T-helper 22 cell (primary cell): ENCODE data around the gene PCCA.

Experiments
- DNase-seq: peaks from one replicate; pipeline ENCODE4 v3.0.0-alpha.2; 2020; ENCODE audit warnings: low read depth

Gene PCCA

DNA sequence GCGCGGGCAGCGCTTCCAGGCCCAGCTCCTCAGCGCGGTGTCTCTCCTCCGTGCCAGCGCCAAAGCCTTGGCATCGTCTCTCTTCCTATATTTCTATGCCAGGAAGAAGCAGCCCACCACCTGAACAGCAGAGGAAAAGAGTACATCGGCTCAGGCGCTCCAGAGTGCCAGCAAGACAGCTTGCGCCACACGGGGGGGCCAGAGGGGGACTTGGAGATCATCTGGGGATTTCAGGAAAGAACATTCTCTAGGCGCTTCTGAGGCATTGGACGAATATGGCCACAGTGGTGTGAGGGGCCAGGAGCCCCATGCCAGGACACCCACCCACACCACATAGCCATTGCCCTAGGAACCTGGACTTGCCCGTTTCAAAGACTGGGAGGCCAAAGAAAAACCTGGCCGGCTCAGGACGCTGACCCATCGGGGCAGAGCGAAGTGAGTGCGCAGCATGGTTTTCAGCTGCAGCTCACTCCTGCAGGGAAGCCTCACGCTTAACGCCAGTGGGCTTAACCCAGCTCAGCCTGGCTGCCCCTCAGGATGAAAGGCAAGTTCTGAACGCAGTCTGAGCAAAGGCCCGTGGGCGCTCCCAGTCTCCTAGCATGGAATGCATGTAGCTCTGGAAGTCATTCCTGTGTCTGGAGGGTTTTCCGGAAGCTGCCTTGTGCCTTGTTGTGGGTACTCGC is 437.6 kb downstream of the PCCA start:
- no peak for DNase-seq

DNA sequence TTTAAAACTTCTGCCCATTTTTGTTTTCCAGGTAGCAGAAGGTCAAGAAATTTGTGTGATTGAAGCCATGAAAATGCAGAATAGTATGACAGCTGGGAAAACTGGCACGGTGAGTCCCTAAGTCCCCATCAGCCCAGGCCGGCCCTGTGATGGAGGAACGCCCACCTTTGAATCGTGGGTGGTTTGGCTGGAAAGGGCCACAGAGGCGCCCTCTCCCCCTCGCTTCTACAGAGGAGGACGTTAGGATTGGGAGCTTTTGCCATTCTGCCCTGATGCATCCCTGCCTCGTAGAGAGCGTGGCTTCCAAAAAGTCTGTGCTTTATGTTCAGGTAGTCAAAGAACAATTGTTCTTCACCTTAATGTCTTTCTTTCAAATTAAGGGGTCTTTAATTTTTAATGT is 438.8 kb downstream of the PCCA start:
- no peak for DNase-seq

- no peak for DNase-seq
Measured at GRCh38 chr13:100528353-100528752, 439.5 kb downstream of the PCCA start.

DNA sequence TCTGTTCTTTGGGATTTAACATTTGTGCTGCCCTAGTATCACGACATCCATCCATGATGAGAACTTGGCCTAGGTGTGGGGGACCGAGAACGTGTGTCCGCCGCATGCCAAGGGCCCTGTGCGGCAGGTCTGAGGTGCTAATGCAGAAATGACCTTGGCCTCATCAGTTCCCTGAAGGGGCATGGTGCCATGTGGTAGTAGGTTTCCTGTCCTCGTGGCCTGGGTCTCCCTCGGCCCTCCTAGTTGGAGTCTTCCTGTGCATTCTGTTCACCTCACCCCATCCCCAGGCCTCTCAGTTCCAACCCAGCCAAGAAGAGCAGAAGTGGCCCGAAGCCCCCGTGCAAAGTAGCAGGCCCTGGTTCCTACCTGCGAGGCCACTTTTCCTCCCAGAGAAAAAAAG is 439.9 kb downstream of the PCCA start:
- DNase-seq: no peak

- DNase-seq: no peak
Measured at GRCh38 chr13:100529666-100530377, 440.9 kb downstream of the PCCA start.

DNA sequence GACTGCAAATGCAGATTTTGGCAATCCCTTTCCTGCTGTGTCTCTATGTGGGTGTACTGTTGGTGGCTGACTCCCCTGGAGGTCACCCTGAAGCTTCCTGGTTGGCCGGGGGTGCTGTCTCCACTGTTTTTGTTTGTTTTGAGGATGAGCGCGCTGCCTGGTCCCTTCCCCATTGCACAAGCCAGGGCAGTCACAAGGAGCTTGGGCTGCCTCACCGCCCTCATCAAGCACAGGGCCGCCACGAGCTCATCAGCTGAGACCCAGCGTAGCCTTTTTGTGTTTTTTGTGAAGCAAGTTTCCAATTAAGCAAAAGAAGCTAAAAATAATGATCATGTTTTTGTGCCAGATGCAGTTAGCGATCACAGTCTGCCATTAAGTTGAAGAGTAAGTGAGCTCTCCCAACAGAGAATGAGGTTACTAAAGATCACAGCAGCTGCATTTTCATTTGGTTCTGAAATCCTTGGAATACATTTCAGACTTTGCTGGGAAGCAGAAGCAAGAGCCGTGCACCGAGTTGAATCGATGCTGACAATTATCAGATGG is 441.8 kb downstream of the PCCA start:
- no peak for DNase-seq

DNA sequence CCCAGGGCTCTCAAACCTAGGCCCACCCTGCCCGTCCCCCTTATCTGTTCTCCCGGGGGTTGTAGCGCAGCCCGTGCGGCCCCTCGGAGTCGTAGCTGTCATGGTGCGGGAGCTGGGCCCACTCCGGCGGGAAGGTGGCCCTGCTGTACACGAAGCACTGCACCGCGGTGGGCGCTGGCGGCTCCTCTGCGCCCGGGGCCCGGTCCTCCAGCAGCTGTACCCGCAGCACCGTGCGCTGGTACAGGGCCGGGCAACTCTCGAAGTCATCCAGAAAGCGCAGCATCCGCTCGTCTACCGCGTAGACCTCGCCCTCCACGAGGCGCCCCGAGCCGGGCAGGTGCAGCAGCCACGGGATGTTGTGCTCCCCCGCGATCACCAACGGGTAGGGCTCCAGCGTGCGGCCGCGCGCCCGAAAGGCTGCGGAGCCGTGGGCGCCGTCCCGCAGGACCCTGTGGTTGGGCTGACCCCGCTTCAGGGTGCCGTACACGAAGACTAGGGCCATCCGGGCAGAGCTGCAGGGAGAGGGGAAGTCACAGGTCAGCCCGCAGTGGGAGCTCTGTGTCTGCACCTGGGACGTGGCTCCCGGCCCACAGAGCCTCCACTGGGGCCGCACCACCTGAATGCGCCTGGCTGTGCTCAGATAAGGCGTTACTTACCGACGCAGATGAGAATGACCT is 443.3 kb downstream of the PCCA start:
- DNase-seq: no peak

DNA sequence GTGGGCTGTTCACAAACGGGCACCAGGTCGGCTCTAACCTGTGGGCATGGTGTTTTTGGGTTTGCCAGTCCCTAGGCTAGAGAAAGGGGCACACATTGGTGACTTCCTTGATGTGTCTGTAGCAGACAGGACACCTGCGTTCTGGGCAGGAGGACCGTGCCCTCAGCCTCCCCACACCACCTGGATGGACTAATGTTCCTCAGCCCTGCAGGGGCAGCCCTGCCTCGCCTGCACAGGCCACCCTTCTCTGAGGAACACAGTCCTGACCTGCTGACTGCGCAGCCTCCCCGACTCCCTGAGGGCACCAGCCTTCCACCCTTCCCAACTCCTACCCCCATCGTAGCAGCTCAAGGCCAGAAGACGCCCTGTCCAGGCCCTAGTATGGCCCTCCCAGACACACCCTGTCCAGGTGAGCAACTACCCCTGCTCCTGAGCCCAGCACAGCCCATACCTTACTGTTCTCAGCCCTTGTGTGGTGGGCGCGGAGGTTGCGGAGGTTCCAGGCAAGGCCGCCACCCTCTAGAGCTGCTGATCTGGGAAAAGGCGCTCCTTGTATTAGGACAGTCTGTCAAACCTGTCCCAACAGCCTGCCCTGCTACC is 444.0 kb downstream of the PCCA start:
- no peak for DNase-seq

DNA sequence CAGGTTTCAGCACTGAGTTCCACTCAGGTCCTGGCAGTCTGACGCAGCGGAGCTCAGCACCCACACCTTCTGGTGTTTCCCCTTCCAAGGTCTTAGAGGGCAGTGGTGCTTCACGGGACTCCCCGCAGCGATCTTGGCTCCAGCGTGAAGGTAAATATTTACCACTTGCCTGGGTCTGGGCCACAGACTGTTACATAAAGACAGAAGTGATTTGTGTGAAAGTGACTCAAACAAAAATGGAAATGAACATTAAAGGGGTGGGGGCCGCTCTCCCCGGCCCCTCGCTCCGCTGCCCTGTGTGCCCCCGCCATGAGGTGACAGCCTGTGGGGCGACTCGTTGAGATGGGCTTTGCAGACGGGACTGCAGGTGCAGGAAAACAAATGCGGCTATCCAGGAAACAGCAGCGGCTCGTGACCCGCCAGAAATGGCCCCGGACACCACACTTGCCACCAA is 444.7 kb downstream of the PCCA start:
- DNase-seq: no peak

- DNase-seq: no peak
Measured at GRCh38 chr13:100534147-100534843, 445.4 kb downstream of the PCCA start.

DNA sequence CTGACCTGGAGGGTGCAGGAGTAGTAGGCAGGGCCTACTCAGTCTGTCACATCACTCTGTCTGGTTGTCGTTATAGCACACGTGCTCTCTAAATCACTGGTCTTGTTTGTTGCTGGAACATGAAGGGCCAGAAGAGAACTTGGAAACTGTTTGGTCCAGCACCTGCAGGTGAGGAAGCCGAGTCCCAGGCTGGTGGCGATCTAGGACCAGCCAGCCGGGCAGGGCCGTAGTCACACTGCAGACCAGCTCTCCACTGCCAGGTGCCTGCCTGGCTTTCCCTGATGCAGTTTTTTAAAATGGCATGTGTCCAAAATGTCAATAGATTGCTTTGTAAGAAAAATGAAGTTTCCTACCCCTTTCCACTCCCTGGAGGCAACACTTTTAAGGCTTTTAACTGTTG is 446.0 kb downstream of the PCCA start:
- no peak for DNase-seq

DNA sequence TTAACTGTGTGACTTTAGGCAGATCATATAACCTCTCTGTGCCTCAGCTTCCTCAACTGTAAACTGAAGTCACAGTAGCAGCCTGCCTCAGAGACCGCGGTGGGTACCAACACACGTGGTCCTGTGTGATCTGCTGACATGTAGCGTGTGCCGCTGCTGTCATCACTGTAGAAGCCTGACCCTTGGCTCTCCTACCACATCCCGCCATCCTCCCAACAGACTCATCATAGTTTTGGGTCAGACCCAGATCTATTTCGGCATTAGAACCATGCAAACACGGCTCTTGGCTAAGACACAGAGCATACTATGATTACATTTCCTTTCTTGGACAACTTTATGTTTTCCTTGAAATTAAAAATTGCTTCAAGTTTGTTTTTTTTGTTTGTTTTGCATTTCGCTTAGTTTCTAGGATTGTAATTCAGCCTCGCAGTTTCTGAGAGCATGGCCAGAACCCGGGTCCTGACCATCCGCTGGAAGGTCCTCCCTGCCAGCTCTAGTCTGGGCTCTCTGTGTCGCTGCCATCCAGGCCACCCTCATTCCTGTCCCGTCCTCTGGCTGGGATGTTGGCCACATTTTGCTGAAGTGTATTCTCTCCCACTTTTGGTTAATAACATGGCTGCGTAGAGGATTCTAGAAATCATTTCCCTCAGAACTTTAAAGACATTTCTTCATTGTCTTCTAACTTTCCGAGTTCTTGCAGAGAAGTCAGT is 446.7 kb downstream of the PCCA start:
- no peak for DNase-seq

DNA sequence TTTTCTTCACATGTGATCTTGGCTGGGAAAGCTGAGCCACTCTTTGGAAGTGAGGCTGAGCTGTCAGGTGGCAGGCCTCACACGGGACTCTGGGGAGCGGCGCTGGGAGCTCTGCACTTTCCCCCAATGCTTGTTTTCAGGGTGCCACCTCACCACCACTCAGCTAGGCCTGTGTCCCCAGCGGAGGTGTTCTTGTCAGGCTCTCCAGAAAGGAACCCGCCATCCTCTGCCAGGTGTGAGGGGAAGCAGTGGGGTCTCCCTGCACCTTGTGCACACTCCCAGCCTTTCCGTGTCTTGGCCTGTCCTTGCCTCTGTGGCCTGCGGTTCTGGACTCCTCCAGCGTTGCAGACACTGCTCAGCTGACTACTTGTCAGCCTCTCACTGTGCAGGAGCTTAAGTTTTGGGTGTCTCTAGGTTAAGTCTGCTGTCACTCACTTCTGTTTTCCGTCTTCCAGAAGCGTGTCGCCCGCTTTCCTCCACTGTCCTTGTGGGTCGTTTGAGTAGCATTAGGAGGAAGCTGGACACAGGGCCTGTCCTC is 447.8 kb downstream of the PCCA start:
- DNase-seq: no peak

DNA sequence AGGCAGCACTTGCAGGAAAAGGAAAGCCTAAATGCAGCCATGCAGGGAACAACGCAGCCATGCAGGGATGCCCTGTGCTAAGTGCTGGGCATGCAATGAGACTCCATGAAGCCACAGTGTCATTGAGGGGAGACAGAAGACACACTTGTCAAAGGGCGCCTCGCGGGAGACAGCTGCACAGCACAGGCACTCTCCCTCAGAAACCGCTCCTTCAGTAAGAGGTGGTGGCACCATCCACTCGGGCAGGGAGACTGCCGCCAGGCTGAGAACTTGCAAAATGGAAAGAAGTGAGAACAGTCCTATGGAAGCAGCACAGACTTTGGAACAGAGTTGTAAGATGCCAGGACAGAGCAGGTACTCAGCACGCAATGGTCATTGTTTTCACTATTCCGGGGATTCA is 448.6 kb downstream of the PCCA start:
- no peak for DNase-seq

GRCh38 chr13:100537951-100538462 is 449.1 kb downstream of the PCCA start:
- no peak for DNase-seq

DNA sequence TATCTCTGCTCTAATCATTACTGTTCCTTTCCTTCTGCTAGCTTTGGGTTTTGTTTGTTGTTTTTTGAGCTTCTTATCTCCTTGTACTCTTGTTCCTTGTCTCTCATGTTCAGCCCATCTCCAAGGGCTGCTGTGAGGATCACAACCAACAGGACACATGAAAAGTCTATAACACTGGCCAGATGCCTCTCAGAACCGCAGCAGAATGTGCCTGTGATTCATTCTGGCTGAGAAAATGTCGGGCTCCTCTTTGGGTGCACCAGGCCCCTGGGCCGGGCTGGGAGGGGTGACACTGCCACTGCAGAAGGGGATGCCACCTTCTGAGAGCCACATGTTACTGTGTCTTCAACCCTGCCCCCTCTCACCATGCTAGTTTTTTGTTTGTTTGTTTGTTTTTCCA is 451.7 kb downstream of the PCCA start:
- DNase-seq: no peak

DNA sequence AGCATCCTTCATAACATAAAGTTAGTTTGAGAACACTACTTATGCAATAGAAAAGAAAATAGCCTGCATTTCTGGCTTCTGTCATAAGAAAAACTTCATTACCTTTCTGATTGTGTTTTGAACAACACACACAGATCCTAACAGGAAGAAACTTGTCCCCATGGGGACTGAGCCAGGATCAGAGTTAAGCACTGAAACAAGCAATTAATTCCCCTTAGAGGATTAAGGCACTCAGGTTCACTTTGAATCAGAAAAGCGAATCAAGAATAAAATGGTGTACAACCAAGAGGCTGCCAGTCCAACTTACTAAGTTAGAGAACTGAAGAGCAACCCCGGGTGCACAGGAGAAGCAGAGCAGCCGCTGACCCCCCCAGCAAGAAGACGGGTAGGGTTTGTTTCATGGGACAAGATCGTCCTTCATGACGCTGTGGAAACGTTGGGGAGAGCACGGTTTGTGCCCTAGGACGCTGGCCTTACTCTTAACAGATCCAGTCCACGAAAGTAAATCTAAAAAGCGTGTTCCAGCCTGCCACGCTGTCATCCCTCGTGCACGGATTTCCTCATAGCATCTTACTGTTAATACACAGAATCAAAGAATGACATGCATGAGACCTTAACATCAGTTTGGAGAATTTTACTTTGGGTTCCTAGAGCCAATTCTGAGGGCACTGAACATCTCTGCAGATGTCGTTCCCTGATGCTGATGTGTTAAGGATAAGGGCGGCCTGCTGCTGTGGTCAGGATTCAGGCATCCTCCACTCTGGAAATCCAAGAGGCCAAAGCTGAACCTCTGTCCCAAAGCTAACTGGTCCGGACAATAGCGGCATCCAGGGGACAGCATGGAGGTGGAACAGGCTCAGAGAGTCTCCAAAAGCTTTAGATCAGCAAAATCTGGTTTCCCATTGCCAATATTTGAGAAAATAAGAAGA is 453.3 kb downstream of the PCCA start:
- DNase-seq: no peak

DNA sequence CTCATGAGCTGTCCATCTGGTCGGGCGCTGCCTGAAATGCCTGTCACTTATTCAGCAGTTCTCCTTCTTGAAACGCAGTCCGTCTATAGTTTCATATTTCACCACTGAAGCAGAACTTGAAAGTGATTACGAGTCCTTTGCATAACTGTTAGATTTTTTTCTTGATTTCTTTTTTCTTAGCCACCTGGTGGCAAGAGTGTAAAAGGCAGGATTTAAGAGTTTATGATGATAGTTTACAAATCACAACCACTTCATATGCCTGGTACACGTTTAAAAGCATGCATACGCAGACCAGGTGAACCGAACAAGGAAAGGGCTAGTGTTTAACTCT is 453.9 kb downstream of the PCCA start:
- DNase-seq: no peak

DNA sequence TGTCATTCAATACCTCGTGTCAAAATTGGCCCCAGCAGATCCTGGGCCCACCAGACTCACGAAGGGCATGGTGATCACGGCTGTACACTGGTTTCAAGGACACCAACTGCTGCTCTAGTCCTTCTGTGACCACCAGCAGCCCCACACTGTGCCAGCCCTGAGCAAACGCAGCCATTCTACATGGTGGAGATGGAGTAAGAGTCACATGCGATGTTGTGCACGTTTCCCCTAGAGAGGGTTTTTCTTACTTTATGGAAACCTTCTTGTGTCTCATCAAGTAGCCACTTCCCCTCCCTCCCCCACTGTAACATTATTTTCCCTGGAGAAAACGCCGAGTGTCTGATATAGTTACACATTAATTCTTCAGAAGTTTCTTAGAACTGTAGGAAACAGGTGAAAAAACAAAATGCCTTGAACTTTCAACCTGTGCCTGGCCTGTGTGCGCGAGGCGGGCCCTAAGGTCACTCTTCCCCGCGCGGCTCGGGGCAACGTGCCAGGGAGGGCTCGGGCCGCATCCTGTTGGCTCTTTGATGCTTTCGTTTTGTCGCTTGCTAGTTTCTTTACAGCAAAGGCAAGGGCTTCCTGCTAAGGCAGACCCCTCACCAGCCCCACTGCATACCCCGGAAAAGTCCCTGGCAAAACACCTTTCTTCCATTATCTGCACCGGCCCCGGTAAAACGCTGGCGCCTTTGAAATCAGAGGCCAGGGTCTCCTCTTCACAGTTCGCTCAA is 455.1 kb downstream of the PCCA start:
- DNase-seq: no peak
